ENCODE results near the gene NUDT3. TPM values are rescaled to one million over a fixed set of nuclear protein-coding genes. Genes with fewer than 3 reads are reported as not detected.

The NUDT3 gene
- total RNA-seq, 2 donors from 2014 or later: 11.9 to 16.2 TPM

DNA sequence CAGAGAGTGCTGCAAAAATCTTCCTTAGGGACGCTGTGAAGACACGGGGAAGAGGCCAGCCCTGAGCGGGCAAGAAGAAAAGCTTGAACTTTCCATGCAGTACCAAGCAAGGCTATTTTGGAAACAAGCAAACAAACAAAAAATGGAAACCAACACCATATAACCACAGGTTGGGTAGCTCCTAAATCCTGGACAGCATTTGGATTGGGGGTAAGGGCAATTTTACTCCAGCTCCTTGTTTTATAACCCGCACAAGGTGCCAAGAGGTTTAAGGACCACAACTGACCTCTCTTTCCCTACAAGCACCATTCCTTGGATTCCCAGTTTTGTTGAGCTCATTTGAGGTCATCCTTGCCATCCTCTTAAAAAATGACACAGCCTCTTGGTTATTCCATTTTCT, 112.3 kb downstream of the NUDT3 start:
- intact Hi-C loops (cut with DNase I): no loop called here
- no peak for TF ChIP-seq CTCF (IDR thresholded peaks at IDR 0.05)
- no peak overlapping the region for H3K4me3 ChIP-seq

GRCh38 chr6:34278833-34279232, 113.6 kb downstream of the NUDT3 start:
- no peak for TF ChIP-seq CTCF (IDR thresholded peaks at IDR 0.05)
- intact Hi-C loops (cut with DNase I): no loop called here
- Histone ChIP-seq H3K9me3 (no peaks in the 10 kb centered on the region), H3K36me3 (no peaks in the 10 kb centered on the region), H3K9ac (ENCODE audit: low read depth in 2 of 2, low read length in 2 of 2) (no peak overlapping the region), H3K27ac (no peak overlapping the region), H3K4me3 (no peak overlapping the region), H3K4me1 (no peaks in the 10 kb centered on the region), H3K27me3 (no peaks in the 10 kb centered on the region)
- no peak for DNase-seq

More for the DNA sequence above, 112.3 kb downstream of the NUDT3 start:
- no peaks in the 10 kb centered on the region for H3K4me1 ChIP-seq
- no peak overlapping the region for H3K27ac ChIP-seq
- no peak for DNase-seq
- H3K9ac ChIP-seq (ENCODE audit: low read depth in 2 of 2, low read length in 2 of 2): no peak overlapping the region
- H3K9me3 ChIP-seq: no peaks in the 10 kb centered on the region
- no peaks in the 10 kb centered on the region for H3K27me3 ChIP-seq
- no peaks in the 10 kb centered on the region for H3K36me3 ChIP-seq

DNA sequence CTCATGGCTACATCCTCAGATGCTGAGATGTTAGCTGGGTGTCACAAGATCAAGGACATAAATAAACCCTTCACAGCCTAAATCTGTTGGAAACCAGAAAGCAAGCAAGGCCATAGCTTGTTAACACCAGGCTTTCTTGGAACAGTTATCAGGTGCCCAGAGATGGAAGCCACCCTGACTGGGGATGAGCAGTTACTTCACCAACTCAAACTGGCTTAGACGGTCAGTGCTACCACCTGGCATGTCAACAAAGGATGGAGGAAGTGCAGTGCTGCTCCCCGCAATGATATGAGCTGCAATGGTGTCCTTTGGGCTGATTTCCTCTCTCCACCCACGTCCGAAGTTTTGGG, 114.7 kb downstream of the NUDT3 start:
- Histone ChIP-seq H3K27me3 (no peaks in the 10 kb centered on the region), H3K9me3 (no peaks in the 10 kb centered on the region), H3K36me3 (no peaks in the 10 kb centered on the region), H3K27ac (no peak overlapping the region), H3K9ac (ENCODE audit: low read depth in 2 of 2, low read length in 2 of 2) (no peak overlapping the region), H3K4me3 (no peak overlapping the region), H3K4me1 (no peaks in the 10 kb centered on the region)
- intact Hi-C loops (cut with DNase I): no loop called here
- TF ChIP-seq CTCF (IDR thresholded peaks at IDR 0.05): no peak
- no peak for DNase-seq

DNA sequence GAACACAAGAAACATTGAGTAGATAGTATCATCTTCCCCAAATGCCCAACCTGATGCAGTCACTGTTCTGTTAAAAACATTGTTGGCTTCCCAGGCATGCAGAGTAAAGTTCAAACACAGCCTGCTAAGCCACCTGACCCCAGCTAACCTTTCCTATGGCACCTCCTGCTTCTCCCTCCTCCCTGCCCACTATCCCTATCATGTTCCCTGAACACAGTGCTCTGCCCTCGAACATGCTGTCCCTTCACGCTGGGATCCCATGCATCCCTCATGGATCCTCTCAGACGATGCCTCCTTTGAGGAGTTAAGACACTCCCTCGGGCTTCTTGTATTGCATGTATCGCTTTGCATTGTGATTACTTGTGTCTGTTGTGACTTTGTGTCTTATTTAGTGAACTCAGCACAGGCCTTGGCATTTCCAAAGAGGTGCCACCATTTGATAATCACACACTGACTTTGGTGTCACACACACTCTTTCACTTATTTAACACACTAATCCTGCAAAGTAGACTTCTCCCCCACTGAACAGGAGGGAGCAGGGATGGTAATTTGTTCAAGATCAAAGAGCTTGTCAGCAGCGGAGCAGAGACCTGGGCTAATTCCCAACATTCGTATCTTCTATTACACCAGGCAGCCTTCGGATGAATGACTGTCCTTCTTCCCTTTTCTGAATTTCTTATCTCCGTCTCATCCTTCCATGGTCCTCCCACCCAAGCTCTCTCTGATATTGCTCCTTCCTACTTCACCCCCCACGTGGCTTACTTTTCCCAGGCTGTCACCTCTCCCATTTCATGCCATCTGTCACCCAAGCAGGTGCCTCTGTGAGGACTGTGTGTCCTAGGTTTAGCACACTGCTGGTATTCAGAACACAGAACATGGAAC, 115.3 kb downstream of the NUDT3 start:
- no peak for DNase-seq
- Histone ChIP-seq H3K9me3 (no peaks in the 10 kb centered on the region), H3K4me3 (no peak overlapping the region), H3K27me3 (no peaks in the 10 kb centered on the region), H3K27ac (no peak overlapping the region), H3K9ac (ENCODE audit: low read depth in 2 of 2, low read length in 2 of 2) (no peak overlapping the region), H3K4me1 (no peaks in the 10 kb centered on the region), H3K36me3 (no peaks in the 10 kb centered on the region)
- intact Hi-C loops (cut with DNase I): no loop called here
- no peak for TF ChIP-seq CTCF (IDR thresholded peaks at IDR 0.05)

- Histone ChIP-seq H3K4me3 (no peak overlapping the region), H3K27ac (no peak overlapping the region), H3K4me1 (no peaks in the 10 kb centered on the region), H3K36me3 (no peaks in the 10 kb centered on the region), H3K9ac (ENCODE audit: low read depth in 2 of 2, low read length in 2 of 2) (no peak overlapping the region), H3K27me3 (no peaks in the 10 kb centered on the region), H3K9me3 (no peaks in the 10 kb centered on the region)
- TF ChIP-seq CTCF (IDR thresholded peaks at IDR 0.05): no peak
- intact Hi-C loops (cut with DNase I): no loop called here
- no peak for DNase-seq
These were observed 116.3 kb downstream of the NUDT3 start for GRCh38 chr6:34276191-34276590.

All from colonic mucosa (tissue), 4 donors.